GM19193 (cell line): ENCODE measurements around the gene GPR82.

Source experiments
- POLR2A ChIP-seq: IDR thresholded peaks from 4 replicates; pipeline ENCODE4 v1.6.1; 2011; ENCODE audit not compliant: insufficient read depth, insufficient read length; ENCODE audit errors: extremely low read depth

GPR82 gene

DNA sequence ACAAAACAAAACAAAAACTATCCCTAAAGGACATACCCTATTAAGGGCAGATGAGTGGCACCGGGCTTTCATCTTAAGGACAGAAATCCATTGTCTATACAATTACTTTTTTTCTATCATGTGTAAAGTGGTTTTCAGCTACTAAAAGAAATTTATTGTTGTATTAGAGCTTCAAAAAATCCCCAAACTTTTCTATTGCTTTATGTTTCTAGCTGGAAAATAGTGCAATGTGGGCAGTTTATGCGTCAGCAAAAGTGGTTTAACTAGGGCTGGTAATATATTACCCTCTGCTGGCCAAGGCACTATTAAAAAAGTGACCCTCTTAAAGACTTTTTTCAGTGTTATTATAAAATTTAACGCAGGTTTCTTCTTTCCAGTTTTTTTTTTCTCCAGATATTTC lies 15.5 kb upstream of the GPR82 start:
- TF ChIP-seq POLR2A = no peak

DNA sequence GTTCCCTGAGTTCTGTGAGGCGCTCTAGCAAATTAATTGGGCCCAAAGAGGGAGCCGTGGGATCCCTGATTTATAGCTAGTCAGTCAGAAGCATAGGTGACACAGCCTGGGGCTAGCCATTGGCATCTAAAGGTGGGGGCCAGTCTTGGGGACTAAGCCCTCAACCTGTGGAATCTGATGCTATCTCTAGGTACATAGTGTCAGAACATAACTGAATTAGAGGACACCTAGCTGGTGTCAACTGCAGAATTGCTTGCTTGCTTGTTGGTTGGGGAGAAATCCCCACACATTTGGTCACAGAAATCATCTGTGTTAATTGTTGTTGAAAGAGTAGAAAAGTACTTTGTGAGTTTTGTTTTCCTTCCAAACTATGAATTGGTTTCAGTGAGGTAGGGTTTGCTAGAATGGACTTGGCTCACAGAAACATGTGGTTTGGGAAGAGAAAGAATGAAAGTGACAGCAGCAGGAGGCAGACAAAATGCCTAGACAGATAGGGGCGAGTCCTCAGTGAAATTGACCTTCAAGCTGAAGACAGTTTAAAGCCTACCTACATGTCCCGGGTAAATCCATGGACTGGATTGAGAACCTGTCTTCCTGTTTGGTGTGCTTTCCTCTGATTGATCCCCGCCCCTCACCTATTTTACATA lies 12.8 kb upstream of the GPR82 start:
- no peak for TF ChIP-seq POLR2A

DNA sequence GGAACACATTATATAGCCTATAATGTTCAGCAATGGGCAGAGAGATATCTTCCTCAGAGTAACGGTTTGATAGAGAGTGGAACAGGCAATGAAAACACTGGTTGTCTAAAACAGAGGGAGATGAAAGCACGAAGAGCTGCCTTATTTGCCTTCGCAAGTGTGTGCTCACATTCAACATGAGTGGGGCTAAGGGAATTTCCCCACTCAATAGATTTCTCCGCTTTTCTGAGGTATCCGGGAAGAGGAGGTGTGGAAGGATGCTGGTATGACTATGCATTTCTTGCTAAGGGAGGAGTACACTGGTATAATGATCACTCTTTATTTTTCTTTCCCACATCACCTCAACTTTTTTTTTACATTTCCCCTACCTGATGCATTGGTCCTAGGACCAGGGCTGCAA lies 7.8 kb upstream of the GPR82 start:
- TF ChIP-seq POLR2A = no peak

DNA sequence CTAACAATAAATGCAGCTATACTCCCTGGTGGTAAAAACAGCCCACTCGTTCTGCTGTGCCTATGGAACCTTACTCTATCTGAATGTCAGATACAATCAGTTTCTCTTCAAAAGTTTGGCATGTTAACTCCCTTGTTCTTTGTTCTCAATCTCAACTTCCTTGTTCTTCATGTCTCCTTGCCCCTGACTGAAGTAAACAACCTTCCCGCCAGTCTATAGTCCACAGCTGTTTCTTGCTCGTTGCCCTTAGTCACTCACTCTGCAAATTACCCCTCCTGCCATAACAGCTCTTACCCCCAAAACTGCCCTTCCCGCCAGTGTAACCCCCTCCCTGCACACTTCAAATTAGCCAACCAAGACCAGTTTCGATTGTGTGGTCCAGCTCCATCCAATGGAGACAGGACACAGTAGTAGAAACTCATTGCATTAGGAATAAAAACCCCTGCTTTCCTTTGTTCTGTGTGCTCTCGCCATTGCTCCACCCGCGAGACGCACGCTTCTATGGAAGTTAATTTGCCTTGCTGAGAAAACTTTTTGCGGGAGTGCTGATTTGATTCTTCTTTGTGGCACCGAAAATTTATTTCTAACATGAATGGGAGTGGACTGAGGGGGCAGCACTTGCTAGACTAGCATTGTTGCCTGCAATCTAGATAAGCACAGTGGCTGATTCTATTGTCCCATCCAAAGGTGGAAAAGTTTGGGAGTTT lies 7.1 kb upstream of the GPR82 start:
- TF ChIP-seq POLR2A = no peak

DNA sequence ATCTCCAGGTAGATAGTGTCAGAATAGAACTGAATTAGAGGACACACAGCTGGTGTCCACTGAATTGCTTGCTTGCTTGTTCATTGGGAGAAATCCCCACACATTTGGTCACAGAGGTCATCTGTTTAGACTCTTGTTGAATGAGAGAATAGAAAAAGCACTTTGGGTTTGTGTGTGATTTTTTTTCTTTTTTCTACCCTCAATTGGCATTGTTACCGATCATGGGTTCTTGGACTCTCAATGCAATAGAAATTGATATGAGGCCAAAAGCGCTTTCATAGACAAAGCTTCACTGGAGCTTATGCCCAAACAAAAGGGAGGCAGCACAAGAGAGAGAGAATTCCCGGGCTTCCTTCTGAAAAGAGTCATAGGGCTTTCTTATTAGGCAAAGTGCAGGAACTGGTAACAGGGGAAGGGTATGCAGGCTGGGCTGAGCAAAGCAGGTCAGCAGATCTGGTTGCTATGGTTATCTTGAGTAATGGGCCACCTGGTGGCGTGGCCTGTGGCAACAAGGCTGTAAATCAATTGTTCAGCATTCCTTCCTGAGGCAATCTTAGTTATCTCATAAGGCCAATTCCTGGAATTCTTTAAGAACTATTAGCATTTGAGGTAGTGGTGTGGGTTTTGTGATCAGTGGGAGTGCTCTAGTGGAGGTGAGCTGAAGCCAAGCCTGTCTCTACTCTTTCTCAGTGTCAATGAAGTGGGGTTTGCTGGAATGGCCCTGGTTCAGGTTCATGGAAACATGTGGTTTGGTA lies 5.3 kb upstream of the GPR82 start:
- no peak for TF ChIP-seq POLR2A

DNA sequence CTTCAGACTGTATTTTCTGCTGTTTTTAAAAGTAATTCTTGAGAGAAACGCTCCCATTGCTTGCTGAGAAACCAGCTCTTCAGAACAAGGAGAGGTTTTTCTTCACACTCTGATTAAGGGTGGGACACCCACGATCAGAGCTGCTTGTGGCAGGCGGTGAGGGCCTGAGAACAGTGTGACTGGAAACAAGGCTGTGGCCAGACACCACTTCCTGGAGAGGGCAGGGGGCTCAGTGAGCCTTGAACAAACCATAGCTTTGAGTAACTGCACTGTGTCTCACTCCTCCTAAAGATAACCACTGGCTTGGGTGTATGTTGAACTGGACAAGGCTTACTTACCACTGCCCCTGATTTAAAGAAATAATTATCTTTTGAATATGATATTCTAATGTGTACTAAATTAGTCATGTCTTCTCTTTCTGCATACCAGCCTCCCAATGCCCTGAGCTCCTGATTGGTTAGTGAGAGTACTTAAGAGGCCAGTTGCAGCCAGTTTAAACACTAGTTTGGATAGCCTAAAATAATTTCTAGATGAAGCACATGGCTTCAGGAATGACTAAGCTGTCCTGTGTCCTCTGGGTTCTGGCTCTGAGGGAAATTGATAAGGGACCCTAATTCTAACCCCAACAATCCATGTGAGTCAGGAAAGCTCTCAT lies 3.7 kb upstream of the GPR82 start:
- TF ChIP-seq POLR2A = no peak

DNA sequence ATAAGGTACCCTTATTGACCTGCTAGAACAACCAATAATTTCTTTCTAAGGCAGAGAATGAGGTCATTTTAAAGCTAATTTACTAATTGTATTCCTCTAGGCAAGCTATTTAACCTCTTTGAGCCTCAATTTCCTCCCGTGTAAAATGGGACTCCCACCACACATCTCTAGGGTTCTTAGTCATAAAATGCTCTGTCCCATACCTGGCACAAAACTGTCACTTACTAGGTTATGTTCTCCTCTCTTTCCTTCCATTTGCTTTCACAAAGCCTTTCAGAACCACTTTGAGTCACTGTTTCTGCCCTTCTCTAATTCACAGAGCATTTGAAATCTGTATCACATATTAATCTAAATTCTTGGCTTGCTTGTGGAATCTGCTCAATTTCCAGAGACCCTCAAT lies 2.4 kb upstream of the GPR82 start:
- no peak for TF ChIP-seq POLR2A

DNA sequence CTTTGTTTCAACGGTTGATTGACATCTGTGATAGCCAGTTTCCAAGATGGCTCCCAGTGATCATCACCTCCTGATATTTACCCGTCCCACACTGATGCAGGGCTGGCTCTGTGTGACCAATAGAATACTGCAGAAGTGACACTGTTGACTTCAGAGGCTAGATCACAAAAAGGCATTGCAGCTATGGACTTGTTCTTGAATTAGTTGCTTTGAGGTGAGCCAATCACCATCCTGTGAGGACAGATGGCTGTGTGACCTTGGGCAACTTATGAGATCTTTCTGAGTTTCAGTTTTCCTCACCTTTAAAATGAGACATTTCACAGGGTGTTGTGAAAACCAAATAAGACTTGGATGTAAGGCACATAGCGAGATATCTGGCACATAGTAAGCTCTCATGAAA lies 1.8 kb upstream of the GPR82 start:
- no peak for TF ChIP-seq POLR2A

DNA sequence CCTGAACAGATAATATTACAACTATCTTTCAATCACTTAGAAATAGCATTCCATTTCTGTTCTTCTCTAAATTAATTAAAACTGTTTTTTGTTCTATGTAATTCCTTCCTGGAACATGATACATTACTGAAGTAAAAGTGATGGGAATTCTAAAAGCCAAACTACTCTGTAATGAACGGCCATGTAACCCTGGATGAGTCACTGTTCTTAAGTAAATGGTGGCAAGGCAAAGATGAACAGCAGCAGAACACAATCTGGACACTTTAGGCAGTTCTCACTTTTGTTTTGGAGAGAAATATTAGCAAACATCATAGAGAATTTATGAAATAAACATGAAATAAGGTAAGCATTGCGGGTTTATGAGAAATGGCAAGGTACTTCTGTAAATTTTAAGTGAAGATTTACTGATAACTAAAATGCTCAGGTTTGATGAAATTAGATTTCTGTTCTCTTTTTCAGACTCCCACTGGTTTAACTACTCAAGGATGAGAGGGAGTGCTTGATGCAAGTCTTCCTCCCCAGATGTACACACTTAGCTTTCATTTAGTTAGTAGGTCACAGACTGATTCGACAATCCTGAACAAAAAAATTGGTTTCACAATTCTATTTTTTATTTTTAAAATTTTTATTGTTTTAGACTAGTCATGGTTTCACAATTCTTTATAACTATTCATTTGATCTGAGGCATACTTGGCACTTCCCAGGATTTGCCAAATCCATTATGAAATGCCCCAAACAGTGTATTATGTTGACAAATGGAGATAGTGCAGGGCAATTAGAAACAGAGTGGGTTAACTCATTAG lies 964 bp upstream of the GPR82 start:
- no peak for TF ChIP-seq POLR2A

DNA sequence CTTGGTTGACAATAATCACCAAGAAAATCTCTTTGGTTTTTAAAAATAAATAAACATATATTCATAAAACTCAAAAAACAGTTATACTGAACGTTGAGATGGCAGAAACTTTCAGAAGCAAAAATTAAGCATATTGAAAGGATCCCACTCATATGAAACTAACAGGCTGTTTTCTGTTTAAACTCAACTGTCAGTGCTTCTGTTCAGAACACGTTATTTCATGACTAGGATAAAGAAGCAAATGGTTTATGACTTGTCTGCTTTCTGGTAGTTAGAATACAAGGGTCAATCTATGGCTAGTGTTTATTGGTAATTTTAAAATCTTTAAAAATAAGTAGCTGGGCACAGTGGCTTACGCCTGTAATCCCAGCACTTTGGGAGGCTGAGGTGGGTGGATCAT lies 4.1 kb downstream of the GPR82 start:
- no peak for TF ChIP-seq POLR2A

DNA sequence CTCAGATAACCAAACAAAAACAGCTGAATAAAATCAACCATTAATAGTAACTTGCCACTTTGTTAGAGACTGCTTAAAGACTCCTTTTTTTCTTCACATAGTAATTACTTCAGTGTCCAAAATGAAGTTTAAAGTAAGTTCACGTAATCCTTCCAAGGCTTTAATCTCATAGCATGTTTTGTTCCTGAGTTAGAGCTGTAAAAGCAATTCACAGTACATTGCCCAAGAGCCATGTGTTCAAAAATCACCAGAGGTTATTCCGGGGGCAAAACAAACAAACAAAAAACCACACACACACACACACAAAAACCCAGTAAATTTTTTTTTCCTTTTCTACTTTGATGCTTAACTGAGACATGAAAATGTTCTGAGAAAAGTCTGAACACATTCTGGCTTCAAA lies 6.1 kb downstream of the GPR82 start:
- TF ChIP-seq POLR2A = no peak

DNA sequence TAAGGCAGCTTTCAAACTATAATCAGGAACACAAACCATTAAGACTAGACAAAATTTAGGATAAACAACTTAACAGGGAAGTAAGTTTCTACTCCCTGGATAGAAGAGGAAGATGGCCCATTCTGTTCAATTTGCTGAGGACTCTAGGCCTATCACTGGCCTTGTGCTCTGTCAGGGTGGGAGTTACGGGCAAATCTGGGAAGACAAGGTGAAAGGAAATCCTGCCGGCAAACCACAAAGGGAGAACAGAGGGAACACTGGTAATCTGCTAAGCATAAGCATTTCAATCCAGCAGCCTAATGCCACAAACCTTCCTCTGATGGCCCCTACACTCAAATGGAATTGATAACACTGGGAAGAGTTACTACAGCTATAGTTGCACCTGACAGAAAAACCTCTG lies 8.3 kb downstream of the GPR82 start:
- TF ChIP-seq POLR2A = no peak

DNA sequence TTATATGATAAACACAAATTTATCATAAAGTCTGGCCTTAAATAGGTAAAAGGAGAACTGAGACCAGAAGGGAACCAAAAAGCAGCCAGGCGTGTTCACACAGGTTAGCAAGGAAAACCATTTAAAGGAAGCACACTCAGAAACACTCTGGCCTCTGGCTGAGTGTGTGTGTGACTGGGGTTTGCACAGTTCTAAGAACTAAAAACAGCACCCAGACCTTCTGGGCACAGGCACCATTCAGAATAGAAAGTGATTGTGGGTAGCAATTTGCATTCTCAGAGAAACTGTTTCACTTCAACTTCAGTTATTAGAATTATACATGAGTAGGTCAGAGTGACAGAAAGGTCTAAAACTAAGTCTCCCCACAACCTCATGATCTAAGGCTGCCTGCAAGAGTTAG lies 10.0 kb downstream of the GPR82 start:
- no peak for TF ChIP-seq POLR2A

DNA sequence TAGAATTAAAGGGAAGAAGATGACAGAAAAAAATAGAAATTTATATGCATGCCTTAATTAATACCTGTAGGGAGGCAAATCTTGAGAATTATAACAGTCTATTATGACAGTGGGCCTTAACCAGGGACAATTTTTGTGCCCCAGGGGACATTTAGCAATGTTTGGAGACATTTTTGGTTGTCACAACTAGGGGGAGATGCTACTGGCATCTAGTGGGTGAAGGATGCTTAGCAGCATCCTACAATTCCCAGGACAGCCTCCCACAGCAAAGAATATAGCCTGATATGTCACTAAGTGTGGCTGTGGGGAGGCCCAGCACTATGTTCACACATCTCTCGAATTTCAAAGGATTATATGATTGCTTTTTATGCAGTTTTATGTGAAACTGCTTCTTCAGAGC lies 10.5 kb downstream of the GPR82 start:
- no peak for TF ChIP-seq POLR2A

DNA sequence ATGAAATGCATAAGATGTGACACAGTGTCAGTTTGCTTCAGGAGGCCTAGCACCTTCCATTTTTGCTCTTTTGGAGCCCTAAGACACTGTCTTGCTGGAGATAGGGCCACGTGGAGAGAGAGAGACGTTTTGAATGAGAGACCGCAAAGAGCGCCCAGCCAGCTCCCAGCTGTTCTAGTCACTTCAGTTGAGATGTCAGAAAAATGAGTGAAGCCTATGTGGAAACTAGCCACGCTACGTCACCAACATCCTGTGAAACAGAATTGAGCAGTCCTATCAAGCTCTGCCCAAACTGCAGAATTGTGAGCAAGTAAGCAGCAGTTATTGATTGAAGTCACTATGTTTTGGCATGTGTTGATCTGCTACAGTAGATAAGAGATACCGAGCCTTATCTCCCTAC lies 13.1 kb downstream of the GPR82 start:
- no peak for TF ChIP-seq POLR2A
